Measurements from ENCODE around the gene KIF13A. TPM values are rescaled to one million over a fixed set of nuclear protein-coding genes. Genes with fewer than 3 reads are reported as not detected.

The KIF13A gene
- total and polyA plus RNA-seq, 4 donors, result 4.3 to 28.1 (median 10.6) TPM

DNA sequence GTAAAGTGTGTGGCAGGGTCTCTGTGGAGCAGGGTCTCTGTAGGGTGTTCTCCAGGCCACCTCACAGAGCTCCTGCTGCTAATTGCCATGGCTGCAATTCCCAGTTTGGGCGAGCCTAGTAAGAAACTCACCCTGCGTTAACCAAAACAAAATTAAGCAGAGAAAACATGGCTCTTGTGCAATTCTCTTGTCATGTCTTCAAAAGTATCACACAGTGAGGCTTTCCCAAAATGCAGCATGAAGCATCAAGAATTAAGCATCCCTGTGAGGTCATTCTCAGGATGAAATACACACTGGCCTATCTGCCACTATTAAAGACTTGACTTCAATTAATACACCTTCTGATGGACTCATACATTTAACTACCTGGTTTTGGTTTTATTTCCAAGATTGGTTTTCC, 72.8 kb downstream of the KIF13A start:
- Histone ChIP-seq H3K9ac (ENCODE audit: low read depth in 1 of 2, low read length in 2 of 2) (no peak overlapping the region), H3K9me3 (ENCODE audit: control insufficient read depth in 4 of 4, low read length in 3 of 4) (no peaks in the 10 kb centered on the region), H3K27me3 (ENCODE audit: control insufficient read depth in 4 of 4, insufficient read depth in 4 of 4, low read length in 3 of 4) (no peaks in the 10 kb centered on the region), H3K4me3 (ENCODE audit: low read depth in 1 of 3, low read length in 3 of 3) (no peak overlapping the region), H3K4me1 (ENCODE audit: control insufficient read depth in 4 of 4, insufficient read depth in 4 of 4, low read length in 3 of 4) (peaks cover 0 to 4% (median 1%) of the 10 kb centered on the region in 4 donors), H3K27ac (ENCODE audit: low read depth in 1 of 2, low read length in 2 of 2) (no peak overlapping the region), H3K36me3 (ENCODE audit: control insufficient read depth in 4 of 4, insufficient read depth in 3 of 4, low read depth in 1 of 4, low read length in 3 of 4) (no peaks in the 10 kb centered on the region)
- no peak for DNase-seq (ENCODE audit: low spot score)
- WGBS, result 96% methylated on average over 2 of the region's 2 CpGs
- TF ChIP-seq, protein P1, sequence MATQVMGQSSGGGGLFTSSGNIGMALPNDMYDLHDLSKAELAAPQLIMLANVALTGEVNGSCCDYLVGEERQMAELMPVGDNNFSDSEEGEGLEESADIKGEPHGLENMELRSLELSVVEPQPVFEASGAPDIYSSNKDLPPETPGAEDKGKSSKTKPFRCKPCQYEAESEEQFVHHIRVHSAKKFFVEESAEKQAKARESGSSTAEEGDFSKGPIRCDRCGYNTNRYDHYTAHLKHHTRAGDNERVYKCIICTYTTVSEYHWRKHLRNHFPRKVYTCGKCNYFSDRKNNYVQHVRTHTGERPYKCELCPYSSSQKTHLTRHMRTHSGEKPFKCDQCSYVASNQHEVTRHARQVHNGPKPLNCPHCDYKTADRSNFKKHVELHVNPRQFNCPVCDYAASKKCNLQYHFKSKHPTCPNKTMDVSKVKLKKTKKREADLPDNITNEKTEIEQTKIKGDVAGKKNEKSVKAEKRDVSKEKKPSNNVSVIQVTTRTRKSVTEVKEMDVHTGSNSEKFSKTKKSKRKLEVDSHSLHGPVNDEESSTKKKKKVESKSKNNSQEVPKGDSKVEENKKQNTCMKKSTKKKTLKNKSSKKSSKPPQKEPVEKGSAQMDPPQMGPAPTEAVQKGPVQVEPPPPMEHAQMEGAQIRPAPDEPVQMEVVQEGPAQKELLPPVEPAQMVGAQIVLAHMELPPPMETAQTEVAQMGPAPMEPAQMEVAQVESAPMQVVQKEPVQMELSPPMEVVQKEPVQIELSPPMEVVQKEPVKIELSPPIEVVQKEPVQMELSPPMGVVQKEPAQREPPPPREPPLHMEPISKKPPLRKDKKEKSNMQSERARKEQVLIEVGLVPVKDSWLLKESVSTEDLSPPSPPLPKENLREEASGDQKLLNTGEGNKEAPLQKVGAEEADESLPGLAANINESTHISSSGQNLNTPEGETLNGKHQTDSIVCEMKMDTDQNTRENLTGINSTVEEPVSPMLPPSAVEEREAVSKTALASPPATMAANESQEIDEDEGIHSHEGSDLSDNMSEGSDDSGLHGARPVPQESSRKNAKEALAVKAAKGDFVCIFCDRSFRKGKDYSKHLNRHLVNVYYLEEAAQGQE (IDR thresholded peaks at IDR 0.05), result no peak
- no peak for TF ChIP-seq NR2F2 (IDR thresholded peaks at IDR 0.05)
- TF ChIP-seq SP1 (IDR thresholded peaks at IDR 0.05), result no peak
- no peak for TF ChIP-seq FOXA1 (IDR thresholded peaks at IDR 0.05)
- TF ChIP-seq, protein P2, sequence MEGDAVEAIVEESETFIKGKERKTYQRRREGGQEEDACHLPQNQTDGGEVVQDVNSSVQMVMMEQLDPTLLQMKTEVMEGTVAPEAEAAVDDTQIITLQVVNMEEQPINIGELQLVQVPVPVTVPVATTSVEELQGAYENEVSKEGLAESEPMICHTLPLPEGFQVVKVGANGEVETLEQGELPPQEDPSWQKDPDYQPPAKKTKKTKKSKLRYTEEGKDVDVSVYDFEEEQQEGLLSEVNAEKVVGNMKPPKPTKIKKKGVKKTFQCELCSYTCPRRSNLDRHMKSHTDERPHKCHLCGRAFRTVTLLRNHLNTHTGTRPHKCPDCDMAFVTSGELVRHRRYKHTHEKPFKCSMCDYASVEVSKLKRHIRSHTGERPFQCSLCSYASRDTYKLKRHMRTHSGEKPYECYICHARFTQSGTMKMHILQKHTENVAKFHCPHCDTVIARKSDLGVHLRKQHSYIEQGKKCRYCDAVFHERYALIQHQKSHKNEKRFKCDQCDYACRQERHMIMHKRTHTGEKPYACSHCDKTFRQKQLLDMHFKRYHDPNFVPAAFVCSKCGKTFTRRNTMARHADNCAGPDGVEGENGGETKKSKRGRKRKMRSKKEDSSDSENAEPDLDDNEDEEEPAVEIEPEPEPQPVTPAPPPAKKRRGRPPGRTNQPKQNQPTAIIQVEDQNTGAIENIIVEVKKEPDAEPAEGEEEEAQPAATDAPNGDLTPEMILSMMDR (IDR thresholded peaks at IDR 0.05; ENCODE audit: low read depth, low read length, missing input control), result no peak
- TF ChIP-seq GABPA (IDR thresholded peaks at IDR 0.05 in 1 of 2, conservative IDR thresholded peaks at IDR 0.05 in 1 of 2), result no peak
- TF ChIP-seq RXRA (IDR thresholded peaks at IDR 0.05), result no peak
- TF ChIP-seq, protein P3, sequence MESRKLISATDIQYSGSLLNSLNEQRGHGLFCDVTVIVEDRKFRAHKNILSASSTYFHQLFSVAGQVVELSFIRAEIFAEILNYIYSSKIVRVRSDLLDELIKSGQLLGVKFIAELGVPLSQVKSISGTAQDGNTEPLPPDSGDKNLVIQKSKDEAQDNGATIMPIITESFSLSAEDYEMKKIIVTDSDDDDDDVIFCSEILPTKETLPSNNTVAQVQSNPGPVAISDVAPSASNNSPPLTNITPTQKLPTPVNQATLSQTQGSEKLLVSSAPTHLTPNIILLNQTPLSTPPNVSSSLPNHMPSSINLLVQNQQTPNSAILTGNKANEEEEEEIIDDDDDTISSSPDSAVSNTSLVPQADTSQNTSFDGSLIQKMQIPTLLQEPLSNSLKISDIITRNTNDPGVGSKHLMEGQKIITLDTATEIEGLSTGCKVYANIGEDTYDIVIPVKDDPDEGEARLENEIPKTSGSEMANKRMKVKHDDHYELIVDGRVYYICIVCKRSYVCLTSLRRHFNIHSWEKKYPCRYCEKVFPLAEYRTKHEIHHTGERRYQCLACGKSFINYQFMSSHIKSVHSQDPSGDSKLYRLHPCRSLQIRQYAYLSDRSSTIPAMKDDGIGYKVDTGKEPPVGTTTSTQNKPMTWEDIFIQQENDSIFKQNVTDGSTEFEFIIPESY (IDR thresholded peaks at IDR 0.05), result no peak
- TF ChIP-seq RAD21 (IDR thresholded peaks at IDR 0.05), result no peak
- TF ChIP-seq YY1 (IDR thresholded peaks at IDR 0.05), result no peak
- no peak for TF ChIP-seq EGR1 (IDR thresholded peaks at IDR 0.05; ENCODE audit: low read depth in 2 of 2)
- TF ChIP-seq, protein P4, sequence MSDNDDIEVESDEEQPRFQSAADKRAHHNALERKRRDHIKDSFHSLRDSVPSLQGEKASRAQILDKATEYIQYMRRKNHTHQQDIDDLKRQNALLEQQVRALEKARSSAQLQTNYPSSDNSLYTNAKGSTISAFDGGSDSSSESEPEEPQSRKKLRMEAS (IDR thresholded peaks at IDR 0.05), result no peak
- TF ChIP-seq, protein P5, sequence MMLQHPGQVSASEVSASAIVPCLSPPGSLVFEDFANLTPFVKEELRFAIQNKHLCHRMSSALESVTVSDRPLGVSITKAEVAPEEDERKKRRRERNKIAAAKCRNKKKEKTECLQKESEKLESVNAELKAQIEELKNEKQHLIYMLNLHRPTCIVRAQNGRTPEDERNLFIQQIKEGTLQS (IDR thresholded peaks at IDR 0.05), result no peak
- no peak for TF ChIP-seq TAF1 (conservative IDR thresholded peaks at IDR 0.05)
- no peak for TF ChIP-seq HNF4G (IDR thresholded peaks at IDR 0.05)
- TF ChIP-seq HNF4A (conservative IDR thresholded peaks at IDR 0.05), result no peak
- no peak for TF ChIP-seq JUND (IDR thresholded peaks at IDR 0.05)
- TF ChIP-seq FOXA2 (IDR thresholded peaks at IDR 0.05), result no peak
